KMS-11 (cell line): Measurements from ENCODE around the gene DIPK1A.

Experiments
- H2AFZ ChIP-seq: fragments of 200-600 bp; sonication (generic); 2 replicates; pipeline ENCODE4 v1.6.1; 2016; ENCODE audit warnings: antibody characterized with exemption, mixed run types, low read depth
- H3K27ac ChIP-seq: fragments of 200-600 bp; sonication (generic); 2 replicates; pipeline ENCODE4 v1.6.1; 2016; ENCODE audit warnings: mild to moderate bottlenecking, mixed run types
- H3K27me3 ChIP-seq: fragments of 200-600 bp; sonication (generic); 2 replicates; pipeline ENCODE4 v1.6.1; 2017; ENCODE audit warnings: mild to moderate bottlenecking, low read depth, mixed run types, moderate library complexity; ENCODE audit not compliant: insufficient read depth
- H3K36me3 ChIP-seq: fragments of 200-600 bp; sonication (generic); 2 replicates; pipeline ENCODE4 v1.6.1; 2017; ENCODE audit warnings: mild to moderate bottlenecking, mixed run types; ENCODE audit not compliant: insufficient read depth
- H3K4me1 ChIP-seq: fragments of 200-600 bp; sonication (generic); 2 replicates; pipeline ENCODE4 v1.6.1; 2016; ENCODE audit warnings: mild to moderate bottlenecking, low read depth, mixed run types; ENCODE audit not compliant: poor library complexity, severe bottlenecking
- H3K4me2 ChIP-seq: fragments of 200-600 bp; sonication (generic); 2 replicates; pipeline ENCODE4 v1.7.0; 2016; ENCODE audit warnings: mild to moderate bottlenecking, mixed run types
- H3K4me3 ChIP-seq: fragments of 200-600 bp; sonication (generic); IDR thresholded peaks from 2 replicates; pipeline ENCODE4 v1.6.1; 2017; ENCODE audit warnings: low read depth, low read length, mixed read lengths; ENCODE audit not compliant: insufficient read depth
- H3K79me2 ChIP-seq: fragments of 200-600 bp; sonication (generic); 2 replicates; pipeline ENCODE4 v1.6.1; 2016; ENCODE audit warnings: low read depth, mixed run types; ENCODE audit not compliant: insufficient read depth
- H3K9ac ChIP-seq: fragments of 200-600 bp; sonication (generic); 2 replicates; pipeline ENCODE4 v1.6.1; 2016; ENCODE audit warnings: mild to moderate bottlenecking, mixed run types
- H4K20me1 ChIP-seq: fragments of 200-600 bp; sonication (generic); 2 replicates; pipeline ENCODE4 v1.6.1; 2016; ENCODE audit warnings: mild to moderate bottlenecking, mixed run types; ENCODE audit not compliant: insufficient read depth
- TF ChIP-seq, protein P1 (sequence below): fragments of 200-600 bp; sonication (generic); conservative IDR thresholded peaks from 2 replicates; pipeline ENCODE4 v1.6.1; 2017; ENCODE audit warnings: low read depth, mild to moderate bottlenecking, antibody characterized with exemption, low read length, moderate library complexity, mixed read lengths

The DIPK1A gene

DNA sequence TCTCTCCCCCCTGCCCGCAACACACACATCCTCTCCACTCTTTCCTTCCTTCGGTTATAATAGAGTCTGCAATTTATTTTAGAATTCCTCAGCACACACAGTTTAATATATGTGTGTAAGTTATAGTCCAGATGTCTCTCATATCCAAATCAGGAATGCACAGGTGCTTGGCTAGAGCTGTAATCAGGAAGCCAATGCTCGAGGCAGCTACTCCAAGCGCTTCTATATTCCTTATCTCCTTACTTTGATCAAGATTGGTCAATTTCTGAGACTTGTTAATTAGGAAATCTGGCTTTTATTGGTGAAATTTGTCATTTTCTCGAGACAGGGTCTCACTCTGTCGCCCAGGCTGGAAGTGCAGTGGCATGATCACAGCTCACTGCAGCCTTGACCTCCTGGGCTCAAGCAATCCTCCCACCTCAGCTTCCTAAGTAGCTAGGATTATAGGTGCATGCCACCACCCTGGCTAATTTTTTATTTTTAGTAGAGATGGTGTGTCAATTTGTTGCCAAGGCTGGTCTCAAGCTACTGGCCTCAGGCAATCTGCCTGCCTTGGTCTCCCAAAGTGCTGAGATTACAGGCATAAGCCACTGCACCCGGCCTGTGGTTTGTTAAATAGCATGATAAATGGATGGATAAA lies 101.7 kb downstream of the DIPK1A start:
- H3K36me3 ChIP-seq: no peaks in the 10 kb centered on the region
- peaks cover 12% of the 10 kb centered on the region for H3K4me1 ChIP-seq
- no peak overlapping the region for H2AFZ ChIP-seq
- H3K4me2 ChIP-seq: no peak overlapping the region
- H3K27me3 ChIP-seq: no peaks in the 10 kb centered on the region
- no peaks in the 10 kb centered on the region for H4K20me1 ChIP-seq
- no peak overlapping the region for H3K27ac ChIP-seq
- no peak overlapping the region for H3K9ac ChIP-seq
- H3K79me2 ChIP-seq: no peaks in the 10 kb centered on the region
- TF ChIP-seq, protein P1, sequence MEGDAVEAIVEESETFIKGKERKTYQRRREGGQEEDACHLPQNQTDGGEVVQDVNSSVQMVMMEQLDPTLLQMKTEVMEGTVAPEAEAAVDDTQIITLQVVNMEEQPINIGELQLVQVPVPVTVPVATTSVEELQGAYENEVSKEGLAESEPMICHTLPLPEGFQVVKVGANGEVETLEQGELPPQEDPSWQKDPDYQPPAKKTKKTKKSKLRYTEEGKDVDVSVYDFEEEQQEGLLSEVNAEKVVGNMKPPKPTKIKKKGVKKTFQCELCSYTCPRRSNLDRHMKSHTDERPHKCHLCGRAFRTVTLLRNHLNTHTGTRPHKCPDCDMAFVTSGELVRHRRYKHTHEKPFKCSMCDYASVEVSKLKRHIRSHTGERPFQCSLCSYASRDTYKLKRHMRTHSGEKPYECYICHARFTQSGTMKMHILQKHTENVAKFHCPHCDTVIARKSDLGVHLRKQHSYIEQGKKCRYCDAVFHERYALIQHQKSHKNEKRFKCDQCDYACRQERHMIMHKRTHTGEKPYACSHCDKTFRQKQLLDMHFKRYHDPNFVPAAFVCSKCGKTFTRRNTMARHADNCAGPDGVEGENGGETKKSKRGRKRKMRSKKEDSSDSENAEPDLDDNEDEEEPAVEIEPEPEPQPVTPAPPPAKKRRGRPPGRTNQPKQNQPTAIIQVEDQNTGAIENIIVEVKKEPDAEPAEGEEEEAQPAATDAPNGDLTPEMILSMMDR: no peak
- no peak overlapping the region for H3K4me3 ChIP-seq

DNA sequence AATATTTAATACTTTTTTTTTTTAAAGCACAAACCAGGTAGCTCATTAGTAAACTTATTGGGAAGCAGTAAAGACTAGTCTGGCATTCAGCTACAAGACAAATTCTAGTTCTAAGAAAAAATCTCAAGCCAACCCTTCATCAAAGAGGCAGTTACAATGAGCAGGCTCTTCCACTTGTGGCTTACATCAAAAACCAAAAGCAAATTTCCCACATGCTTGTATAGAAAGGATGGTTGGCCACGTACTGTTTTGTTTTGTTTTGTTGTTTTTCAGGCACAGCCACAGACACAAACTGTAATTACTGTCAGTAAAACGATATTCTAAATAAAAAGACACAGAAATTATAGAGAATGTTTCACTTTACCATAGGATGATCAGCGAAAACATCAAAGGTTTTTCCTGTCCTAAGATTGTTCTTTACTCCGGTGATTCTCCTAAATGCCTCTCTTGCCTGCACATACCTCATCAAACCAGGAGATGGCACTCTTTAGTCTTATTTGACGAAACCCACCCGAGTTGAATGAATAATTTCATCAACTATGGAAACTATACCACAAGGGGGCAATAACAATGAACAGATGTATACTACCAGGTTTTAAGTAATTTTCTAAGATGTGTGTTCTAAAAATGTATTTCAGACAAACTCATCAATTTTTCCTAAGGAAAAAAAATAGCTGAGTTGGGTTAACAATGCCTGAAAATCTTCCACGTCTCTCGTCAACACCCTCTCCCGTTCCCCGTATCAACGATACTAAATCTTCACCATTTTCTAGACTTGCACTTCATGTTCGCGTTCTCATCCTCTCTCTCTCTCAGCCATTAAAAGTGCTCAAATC lies 102.5 kb downstream of the DIPK1A start:
- no peaks in the 10 kb centered on the region for H3K27me3 ChIP-seq
- no peaks in the 10 kb centered on the region for H4K20me1 ChIP-seq
- H3K4me1 ChIP-seq: peaks cover 20% of the 10 kb centered on the region
- TF ChIP-seq, protein P1: peak; percentile 85
- peak overlapping the region; percentile 19; the same call in 1 of the 2 replicates for H3K4me2 ChIP-seq
- no peaks in the 10 kb centered on the region for H3K36me3 ChIP-seq
- H2AFZ ChIP-seq: no peak overlapping the region
- no peaks in the 10 kb centered on the region for H3K79me2 ChIP-seq
- no peak overlapping the region for H3K4me3 ChIP-seq
- no peak overlapping the region for H3K9ac ChIP-seq
- H3K27ac ChIP-seq: no peak overlapping the region

DNA sequence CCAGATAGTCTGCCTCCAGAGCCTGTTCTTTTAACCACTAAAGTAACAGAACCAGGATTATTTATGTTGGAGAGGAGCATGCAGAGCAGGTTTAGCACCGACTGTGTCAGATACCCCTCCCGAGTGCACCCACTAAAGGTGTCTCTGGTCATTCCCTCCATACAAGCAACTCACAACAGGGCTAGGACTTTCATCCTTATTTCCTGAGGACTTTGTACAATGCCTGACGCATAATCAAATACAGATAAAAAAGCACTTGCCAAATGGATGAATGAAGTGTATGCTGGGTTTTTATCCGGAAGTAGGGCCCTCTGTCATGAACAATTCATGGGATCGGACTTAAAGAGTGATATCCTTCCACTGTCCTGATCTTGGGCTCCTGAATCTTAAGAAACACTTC lies 103.4 kb downstream of the DIPK1A start:
- Histone ChIP-seq H3K4me1 (peaks cover 25% of the 10 kb centered on the region), H3K9ac (no peak overlapping the region), H3K36me3 (no peaks in the 10 kb centered on the region), H2AFZ (no peak overlapping the region), H3K27ac (no peak overlapping the region), H3K27me3 (no peaks in the 10 kb centered on the region), H3K4me3 (no peak overlapping the region), H3K4me2 (no peak overlapping the region), H4K20me1 (no peaks in the 10 kb centered on the region), H3K79me2 (no peaks in the 10 kb centered on the region)
- TF ChIP-seq, protein P1: no peak

DNA sequence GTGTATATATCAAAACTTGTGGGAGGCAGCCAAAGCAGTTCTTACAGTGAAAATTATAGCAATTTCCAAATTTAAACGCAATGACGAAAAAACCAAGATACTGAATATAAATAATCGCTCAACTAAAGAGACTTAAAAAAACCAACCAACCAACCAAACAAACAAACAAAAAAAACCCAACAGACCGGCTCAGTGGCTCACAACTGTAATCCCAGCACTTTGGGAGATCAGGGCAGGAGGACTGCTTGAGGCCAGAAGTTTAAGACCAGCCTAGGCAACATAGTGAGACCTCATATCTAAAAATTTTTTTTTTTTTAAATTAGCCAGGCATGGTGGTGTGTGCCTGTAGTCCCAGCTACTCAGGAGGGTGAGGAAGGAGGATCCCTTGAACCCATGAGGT lies 106.0 kb downstream of the DIPK1A start:
- Histone ChIP-seq H3K27me3 (no peaks in the 10 kb centered on the region), H3K36me3 (no peaks in the 10 kb centered on the region), H3K4me3 (no peak overlapping the region), H3K9ac (no peak overlapping the region), H4K20me1 (no peaks in the 10 kb centered on the region), H3K27ac (no peak overlapping the region), H3K4me2 (no peak overlapping the region), H3K79me2 (no peaks in the 10 kb centered on the region), H2AFZ (no peak overlapping the region), H3K4me1 (peaks cover 36% of the 10 kb centered on the region)
- TF ChIP-seq, protein P1: no peak
